Measurements from ENCODE around the gene PCSK9.
A peak's percentile ranks its signal among the peaks of the same experiment; 100 is the strongest.

Gene PCSK9

GRCh38 chr1:55039342-55040082 is at the start of gene PCSK9:
TSS of gene PCSK9 (plus strand) at chr1:55039548. CDS start at chr1:55039838, 290 bp downstream.
- no peak for DNase-seq

DNA sequence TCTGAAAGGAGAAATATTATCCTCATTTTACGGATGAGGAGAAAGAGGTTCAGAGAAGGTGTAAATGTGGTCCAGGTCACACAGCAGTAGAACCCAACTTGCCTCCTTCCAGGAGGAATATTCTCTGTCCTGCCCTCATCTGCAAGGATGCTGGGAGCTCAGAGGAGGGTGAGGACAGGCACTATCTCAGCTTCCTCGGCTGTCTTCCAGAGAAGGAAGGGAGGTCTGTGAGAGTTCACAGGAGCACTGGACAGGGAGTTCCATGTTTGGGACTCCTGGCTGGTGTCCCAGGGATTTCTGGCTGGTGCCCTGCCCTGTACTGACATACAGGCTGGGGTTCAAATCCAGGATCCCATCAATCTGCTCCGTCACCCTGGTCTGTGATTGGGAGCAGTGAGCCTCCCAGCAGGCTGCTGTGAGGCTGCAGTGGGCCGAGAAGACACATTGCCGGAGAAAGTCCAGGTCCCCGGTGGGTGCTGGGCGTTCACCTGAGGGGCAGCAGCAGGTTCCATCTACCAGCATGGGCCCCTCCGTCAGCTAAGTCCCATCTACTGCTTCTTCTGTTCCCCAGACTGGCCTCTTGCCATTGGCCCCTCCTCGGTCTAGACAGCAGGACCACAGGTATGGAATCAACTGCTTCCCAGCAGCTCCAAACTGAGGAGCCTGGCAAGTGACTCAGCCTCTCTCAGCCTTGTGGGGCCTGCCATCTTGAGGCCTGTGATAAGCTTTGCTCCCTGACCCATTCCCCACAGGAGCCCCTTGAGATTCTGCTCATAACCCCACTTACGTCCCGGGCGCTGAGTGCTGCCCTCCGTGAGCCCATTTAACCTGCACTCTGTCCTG is 49.2 kb upstream of the PCSK9 start:
- DNase-seq = no peak

DNA sequence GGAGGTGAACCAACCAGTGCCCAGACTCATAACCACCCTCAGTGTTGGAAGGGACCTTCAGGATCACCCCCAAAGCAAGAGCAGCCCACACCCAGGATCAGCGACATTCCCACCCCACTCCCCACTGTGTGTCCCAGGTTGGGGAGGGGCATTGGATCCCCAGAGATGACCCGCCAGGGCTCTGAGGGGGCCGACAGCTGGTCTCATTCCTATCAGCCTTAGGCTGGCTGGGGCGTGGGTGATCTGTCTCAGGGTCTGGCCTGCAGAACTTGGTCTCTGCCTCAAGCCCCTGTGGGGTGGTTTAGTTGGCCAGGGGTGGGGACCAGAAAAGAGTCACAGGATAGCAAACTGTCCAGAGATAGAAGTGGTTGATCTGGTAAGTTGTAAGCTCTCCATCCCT is 48.4 kb upstream of the PCSK9 start:
- DNase-seq = no peak

DNA sequence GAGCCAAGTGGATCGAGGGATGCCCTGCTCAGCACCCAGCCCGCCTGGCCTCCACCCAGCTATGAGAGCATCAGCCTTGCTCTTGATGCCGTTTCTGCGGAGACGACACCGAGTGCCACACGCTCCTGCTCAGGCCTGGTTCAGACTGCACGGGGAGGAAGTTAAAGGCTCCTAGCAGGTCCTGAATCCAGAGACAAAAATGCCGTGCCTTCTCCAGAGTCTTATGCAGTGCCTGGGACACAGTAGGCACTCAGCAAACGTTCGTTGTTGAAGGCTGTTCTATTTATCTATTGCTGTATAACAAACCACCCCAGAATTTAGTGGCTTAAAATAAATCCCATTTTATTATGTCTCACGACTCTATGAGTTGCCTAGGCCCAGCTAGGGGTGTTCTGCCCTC is 47.4 kb upstream of the PCSK9 start:
- DNase-seq = no peak

DNA sequence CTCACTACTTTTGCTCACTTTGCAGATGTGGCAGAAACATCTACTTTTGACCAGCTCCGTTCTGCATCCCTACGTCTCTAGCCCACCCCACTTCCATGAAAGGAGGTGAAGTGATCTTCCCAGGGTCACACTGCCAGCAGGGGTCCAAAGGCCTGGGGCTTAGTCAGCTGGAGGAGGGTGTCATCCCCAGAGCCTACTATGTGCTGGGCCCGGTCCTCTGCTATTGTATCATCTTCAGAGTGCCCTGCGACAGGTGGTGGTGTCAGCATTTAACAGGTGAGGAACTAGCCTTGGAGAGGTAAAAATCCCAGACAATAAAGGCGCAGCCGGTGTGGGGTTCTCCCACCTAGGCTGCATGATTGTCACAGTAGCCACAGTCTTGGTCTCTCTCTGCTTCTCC is 46.2 kb upstream of the PCSK9 start:
- DNase-seq = no peak

DNA sequence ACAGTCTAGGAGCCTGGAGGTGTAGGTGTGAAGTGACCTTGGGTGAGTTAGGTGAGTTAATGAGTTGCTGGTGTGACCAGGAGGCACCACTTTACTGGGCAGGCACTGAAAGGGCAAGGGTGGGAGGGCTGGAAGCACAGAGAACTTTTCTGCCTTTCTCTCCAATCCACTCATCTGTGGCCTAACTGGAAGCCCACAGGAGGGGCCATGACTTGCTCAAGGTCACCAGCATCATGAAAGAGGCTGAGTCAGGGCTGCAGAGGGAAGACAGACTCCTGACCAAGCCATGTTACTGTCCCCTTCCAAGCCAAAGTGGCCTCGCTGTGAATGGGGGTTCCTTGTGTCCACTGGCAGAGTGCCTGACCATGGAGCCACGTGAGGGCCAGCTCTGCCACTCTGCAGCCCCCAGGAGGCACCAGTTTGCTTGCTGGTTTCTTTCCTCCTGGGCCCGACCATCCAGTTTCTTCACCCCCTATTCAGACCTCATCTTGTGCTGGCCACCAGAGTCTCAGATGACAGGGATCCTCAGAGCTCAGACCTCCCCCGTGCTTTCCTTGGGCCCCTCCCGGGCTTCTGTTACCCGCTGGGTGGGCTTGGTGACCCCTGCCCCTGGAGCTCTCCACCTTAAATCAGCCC is 44.9 kb upstream of the PCSK9 start:
- DNase-seq = no peak

DNA sequence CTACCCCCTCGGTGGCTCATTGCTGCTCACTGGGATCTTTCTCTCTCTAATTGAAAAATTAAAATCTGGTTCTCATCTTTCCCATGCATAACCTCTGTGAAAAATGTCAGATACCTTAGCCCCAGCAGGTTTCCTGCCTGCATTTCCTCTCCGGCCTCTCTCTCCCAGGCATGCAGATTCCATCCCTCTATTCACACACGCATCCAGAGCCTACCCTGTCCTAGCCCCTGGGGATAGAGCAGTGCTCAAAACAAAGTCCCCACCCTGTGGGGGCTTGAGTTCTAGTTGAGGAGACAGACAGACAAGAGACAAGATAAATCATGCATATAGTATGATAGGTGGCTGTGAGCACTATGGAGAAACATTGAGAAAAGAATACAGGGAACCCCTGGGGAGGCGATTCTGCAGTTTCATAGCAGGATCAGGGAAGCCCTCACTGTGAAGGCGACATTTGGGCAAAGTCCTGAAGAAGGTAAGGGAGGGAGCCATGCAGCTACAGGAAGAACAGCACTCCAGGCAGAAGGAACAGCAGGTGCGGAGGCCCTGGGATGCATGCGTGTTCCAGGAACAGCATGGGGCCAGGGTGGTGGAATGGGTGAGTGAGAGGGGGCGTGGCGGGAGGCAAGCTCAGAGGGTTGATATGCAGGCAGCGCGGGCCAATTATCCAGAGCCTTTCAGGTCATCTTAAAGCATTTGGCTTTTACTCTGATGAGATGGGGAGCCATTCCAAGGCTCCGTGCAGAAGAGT is 44.2 kb upstream of the PCSK9 start:
- DNase-seq = no peak

DNA sequence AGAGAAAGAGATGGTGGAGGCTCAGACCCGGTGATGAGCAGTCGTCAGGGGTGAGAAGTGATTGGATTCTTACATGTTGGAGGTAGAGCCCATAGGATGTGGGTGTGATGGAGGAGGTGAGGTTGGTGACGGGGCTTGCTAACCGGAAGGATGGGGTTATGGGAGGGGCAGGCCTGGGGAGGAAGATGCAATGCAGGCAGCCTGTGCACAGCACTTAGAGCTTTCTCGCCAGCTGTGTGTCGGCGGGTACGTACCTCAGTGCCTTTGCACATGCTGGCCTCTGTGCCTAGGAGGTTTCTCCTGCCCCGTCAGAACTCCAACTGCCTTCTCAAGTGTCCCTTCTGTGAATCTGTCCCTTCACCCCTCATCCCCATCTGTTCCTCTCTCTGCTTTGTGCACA is 43.5 kb upstream of the PCSK9 start:
- DNase-seq = no peak

- DNase-seq = peak; percentile 68
Measured at GRCh38 chr1:54996359-54996868, 42.9 kb upstream of the PCSK9 start.

DNA sequence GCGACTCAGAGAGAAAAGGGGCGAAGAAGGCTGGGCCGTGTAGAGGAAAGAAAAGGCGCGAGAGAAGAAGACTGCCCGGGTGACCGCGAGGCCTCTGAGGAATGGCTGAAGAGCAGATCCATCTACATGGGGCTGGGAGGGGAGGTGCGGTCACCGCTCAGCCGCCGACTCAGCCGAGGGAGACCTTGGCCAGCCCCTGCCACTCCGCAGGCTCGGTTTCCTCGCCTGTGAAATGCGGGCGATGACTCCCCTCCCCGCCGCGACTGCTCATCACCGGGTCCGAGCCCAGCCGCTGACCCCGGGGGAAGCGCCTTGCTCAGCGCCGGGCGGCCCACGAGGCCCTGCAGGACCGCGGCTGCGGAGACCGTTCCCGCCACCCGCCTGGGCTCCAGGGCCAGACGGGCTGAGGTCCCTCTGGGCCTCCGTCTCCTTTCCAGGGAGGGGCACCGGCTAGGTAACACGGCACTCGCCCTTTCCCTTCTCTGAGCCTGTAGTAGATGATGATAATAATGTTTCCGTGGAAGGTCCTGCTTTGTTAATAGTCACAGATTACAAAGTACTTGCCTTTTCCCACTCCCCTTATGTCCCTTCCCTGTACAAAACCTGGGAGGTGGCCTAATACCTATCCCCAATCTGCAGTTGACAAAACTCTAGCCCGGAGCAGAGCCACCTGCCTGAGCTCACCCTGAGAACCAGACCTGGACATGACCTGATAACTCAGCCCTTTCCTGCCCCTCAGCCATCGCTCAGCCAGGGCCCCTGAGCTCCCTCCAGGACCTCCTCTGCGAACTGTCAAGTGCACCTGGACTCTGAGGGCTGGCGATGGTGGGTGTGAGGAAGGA is 42.3 kb upstream of the PCSK9 start:
- DNase-seq = no peak

GRCh38 chr1:54997711-54997986 is 41.7 kb upstream of the PCSK9 start:
- DNase-seq = no peak

DNA sequence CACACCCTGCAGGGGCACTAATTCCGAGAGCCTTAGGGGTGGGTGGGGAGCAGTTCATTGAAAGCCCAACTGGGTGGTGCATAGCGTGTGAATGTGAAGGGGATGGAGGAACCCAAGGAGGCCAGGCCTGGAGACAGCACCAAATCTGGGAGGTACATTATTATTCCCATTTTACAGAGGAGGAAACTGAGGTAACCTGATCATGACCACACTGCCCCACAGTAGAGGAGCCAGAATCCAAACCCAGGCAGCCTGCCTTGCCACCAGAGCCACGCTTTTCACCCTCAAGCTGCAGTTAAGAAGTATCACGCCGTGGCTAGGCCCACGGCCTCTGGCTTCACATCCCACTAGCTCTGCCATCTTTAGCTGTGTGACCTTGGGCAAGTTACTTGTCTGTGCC is 41.2 kb upstream of the PCSK9 start:
- no peak for DNase-seq

- no peak for DNase-seq
Measured at GRCh38 chr1:54998677-54999076, 40.7 kb upstream of the PCSK9 start, which contains the start of gene BSND. TSS of gene BSND (plus strand) at chr1:54998933. CDS start at chr1:54999187, 254 bp downstream.

- no peak for DNase-seq
Measured at GRCh38 chr1:55000110-55001085, 39.0 kb upstream of the PCSK9 start.

- DNase-seq = no peak
Measured at GRCh38 chr1:55001311-55001710, 38.0 kb upstream of the PCSK9 start.

GRCh38 chr1:55002686-55003085 is 36.7 kb upstream of the PCSK9 start:
- no peak for DNase-seq

- no peak for DNase-seq
Measured at GRCh38 chr1:55005351-55006140, 33.8 kb upstream of the PCSK9 start.

DNA sequence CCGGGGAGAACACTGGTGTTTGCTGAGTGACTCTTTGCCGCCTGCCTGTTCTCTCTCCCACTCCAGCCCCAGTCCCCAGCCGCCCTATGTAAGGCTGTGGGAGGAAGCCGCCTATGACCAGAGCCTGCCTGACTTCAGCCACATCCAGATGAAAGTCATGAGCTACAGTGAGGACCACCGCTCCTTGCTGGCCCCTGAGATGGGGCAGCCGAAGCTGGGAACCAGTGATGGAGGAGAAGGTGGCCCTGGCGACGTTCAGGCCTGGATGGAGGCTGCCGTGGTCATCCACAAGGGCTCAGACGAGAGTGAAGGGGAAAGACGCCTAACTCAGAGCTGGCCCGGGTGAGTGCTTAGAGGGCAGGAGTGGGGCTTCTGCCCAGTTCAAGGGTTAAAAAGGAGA is 32.4 kb upstream of the PCSK9 start:
- DNase-seq = no peak

DNA sequence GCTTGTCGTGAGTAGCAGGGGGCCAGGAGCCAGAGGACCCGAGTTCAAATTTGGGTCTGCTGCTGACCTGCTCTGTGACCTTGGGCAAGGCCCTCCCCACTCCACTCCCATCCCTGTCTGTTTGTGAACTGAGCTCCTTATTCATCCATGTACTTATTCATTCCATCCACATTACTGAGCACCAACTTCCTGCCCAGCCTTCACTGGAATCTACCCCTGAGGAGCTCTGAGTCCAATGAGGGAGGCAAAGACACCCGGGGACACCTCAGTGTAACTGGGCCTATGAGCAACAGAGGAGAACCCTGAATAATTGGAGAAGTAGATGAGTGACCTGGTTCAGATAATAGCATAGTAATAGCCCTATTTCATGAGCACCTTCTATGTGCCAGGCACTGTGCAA is 31.7 kb upstream of the PCSK9 start:
- no peak for DNase-seq
